Middle frontal gyrus (tissue), 1 donor: Measurements from ENCODE around the gene CASP3.
A peak's percentile ranks its signal among the peaks of the same experiment; 100 is the strongest.
"Not testable (repeated sequence)": the region's sequence is repeated elsewhere in the genome, so short reads cannot be mapped to it uniquely, and the experiment has no call there.

Experiments
- DNase-seq: peaks from one replicate; pipeline ENCODE4 v3.0.0-alpha.2; 2015; ENCODE audit warnings: low spot score; ENCODE audit errors: extremely low spot score

CASP3 gene

DNA sequence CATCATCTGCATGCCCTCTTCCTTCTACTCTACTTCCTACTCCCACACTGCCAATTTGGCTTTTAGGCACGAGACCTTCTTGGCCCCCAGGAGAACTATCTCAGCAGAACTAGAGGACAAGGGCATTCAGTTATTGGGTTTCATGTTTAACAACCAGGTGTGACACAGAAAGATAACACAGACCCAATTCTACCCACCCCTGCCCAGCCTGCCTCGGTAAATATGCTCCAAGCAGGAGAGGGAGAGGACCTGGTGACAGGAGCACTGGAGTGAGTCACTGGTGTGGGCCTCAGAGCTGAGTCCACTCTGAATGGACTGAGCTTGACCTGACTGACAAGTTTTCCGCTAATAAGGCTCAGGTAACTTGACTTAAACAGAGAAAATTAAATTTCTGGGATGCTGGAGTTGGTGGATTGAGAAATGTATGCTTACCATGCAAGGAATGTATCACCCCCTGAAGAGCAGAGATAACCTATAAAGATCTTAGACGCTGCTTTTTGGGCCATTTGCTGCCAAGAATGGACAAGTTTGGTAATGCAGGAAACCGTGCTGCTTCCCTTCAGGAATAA lies 52.5 kb downstream of the CASP3 start:
- DNase-seq, result no peak

DNA sequence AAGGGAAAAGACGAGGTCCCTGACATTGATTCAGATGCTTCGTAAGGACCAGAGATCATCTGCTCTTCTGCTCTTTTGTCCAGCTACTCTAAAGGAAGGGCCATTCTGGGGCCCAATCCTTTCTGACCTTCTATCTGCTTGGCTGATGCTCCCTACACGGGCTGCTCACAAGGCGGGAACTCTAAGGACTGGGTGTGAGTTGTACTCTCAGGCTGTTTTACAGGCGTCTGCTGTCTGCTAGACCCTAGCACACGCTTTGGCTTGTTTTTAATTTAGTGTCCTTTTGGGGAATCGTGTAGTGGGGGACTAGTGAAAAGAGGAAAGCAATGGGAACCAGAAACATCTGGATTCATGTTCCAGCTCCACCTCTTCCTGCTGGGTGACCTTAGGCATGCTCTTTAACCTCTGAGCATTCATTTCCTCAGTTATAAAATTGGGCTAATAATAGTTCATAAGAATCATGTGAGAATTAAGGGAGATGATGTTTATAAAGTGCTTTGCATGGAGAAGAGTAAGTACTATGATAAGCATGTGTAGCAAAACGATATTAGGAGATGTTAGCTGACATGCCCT lies 53.1 kb downstream of the CASP3 start:
- no peak for DNase-seq

DNA sequence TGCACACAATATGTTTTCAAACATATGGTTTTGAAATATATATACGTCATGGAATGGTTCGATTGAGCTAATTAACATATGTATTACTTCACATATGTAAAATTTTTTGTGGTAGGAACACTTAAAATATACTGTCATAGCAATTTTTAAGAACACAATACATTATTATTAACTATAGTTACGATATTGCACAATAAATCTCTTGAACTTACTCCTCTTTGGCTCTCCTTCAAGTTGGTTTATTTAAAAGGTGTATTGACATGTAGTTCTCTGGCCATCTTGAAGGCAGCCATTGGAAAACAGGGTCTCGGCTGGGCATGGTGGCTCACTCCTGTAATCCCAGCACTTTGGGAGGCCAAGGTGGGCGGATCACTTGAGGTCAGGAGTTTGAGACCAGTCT lies 53.8 kb downstream of the CASP3 start:
- no peak for DNase-seq

DNA sequence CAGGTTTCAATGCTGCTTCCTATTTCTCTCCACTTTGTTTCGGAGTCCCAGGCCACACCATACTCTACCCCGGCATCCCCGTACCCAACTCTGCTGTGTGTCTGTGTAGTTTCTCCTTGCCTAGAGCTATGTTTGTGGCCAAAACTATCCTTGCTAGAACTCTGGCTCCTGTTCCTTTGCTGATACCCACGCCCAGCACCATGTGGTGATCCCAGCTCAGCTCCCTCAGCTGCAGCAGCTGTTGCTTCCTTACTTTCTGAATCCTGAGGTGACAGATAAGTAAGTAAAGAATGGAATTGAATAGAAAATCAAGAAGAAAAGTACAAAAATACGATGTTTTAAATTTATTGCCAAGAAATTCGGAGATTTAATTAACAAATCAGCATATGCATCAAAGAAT lies 55.8 kb downstream of the CASP3 start:
- no peak for DNase-seq

DNA sequence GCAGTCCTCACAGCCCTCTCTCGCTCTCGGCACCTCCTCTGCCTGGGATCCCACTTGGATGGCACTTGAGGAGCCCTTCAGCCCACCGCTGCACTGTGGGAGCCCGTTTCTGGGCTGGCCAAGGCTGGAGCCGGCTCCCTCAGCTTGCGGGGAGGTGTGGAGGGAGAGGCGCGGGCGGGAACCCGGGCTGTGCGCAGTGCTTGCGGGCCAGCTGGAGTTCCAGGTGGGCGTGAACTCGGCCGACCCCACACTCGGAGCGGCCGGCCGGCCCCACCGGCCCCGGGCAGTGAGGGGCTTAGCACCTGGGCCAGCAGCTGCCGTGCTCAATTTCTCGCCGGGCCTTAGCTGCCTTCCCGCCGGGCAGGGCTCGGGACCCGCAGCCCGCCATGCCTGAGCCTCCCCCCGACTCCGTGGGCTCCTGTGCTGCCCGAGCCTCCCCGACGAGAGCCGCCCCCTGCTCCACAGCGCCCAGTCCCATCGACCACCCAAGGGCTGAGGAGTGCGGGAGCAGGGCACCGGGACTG lies 57.4 kb downstream of the CASP3 start:
- DNase-seq, result not testable (repeated sequence)

DNA sequence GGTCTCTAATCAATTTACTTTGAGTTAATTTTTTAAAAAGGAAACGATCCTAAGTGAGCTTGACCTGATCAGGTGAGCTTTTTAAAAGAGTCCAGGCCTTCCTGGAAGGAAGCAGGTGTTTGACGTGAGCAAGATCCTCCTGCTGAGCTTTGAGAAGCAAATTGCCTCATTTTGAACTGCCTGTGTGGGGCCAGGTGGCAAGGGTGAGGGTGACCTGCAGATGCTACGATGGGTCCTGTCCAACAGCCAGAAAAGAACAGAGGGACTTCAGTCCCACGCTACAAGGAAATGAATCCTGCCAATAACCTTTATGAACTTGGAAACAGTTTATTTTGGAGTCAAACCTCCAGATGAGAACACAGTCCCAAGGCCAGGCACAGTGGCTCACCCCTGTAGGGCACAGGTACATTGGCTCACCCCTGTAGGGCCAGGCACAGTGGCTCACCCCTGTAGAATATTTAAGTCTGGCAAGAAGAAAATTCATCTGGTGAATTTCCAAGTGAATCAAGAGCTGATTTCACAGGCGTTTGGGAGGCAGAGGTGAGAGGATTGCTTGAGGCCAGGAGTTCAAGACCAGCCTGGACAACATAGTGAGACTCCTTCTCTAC lies 58.1 kb downstream of the CASP3 start:
- DNase-seq, result no peak

DNA sequence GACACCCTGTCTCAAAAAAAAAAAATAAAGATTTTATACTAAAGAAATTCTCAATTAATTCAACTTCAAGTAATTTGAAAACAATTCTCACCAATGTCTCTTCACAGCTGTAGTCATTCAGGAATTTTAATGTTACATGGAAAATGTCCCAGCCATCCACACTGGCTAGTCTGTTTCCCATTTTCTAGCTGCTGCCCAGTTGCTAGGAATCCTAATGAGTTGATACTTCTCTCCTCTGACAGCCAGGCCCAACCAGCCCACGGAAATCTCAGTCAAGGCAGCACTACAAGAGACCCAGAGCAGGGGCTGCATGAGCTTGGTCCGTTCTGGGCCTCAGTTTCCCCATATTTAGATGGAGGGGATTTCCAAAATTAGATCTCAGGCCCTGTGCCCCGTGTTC lies 59.1 kb downstream of the CASP3 start:
- no peak for DNase-seq

DNA sequence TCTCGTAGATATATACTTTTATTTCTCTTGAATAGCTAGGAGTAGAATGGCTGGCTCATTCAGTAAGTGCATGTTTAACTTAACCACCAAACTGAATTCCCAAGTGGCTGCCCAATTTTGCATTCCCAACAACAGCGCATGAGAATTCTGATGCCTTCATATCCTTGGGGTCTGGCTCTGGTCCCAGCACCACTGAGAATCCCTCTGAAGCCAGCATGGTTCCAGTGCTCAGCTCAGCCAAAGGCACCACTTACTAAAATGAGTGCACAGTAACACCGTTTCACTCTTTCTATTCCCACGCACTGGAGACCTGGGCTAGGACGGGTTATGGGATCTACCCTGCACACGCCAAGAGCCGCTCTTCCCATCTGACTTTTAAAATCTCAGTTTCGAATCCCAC lies 60.4 kb downstream of the CASP3 start:
- peak; percentile 8 for DNase-seq

DNA sequence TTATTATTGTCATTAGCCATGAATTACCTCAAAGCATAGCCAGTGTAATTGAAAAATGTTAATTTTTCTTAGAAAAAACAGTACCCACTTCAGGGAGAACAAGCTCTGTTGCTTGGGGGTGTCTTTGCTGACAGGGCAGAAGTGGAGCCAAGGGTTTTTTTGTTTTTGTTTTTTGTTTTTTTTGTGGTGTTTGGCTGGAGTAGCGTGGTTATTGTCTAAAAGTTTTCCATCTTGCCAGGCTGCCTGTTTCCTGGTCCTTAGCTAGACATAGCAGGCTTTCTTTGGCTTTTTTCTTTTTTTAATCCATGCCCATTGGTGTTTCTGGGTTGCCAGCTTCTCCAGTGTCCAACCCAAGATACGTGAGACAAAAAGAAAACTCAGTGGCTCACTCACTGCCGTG lies 61.5 kb downstream of the CASP3 start:
- DNase-seq, result no peak

DNA sequence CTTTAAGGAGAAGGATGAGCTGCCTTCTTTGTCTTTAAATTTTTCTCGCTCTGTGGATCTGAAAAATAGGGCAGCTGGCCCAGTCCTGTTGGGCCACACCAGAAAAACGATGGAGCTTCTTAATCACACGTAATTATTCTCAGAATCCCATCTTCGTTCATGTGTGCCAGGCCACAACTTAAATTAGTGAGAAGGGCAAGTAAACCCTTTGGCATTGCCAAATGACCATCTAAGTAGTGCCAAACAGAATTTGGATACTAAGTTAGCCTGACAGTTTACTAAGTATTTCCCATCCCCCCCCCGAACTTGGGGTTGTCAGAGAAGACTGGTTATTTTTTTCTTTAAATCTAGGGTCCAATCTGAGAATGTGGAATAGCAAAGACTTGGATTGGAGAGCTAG lies 62.0 kb downstream of the CASP3 start:
- no peak for DNase-seq

DNA sequence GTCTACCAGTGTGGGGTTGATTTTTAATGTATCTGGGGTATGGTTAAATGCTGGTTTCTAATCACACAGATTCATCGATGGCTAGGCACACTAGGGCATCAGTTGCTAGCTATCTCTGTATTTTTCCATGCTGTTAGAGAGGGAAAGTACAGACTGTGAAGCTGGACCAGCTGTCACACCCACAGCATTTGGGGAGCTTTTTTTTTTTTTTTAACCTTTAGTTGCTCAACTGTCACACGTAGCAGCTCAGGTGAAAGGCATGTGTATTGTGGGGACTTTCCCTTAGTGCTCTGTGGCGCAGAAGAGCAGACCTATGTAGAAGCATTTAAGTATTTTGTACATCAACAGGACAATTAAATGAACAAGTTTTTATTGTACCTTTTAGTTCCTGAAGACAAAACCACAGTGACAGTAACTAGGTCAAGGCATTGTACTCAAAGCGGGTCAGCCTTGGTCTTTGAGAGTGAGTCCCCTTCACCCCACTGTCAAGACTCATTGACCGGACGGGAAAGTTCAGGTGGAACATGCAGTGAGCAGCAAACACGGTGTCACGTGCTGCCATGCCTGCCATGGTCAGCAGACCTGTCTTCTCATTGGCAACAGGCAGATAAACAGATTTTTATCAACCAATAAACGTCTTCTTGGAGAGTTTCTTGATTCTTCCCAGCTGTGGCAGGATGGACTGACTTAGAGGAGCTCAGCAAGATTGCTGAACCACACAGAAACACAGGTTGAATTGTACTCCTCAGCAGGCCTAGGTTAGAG lies 65.3 kb downstream of the CASP3 start:
- DNase-seq, result no peak
